GM23338 (cell line): ENCODE data around the gene PCBP3.
A peak's percentile ranks its signal among the peaks of the same experiment; 100 is the strongest.

Source experiments
- JUNB ChIP-seq: IDR thresholded peaks from one replicate; pipeline ENCODE4 v1.6.1; 2016; ENCODE audit warnings: antibody characterized with exemption; ENCODE audit not compliant: unreplicated experiment
- ZNF331 ChIP-seq: fragments of 250-450 bp; sonication (Bioruptor Pico); IDR thresholded peaks from 2 replicates; pipeline ENCODE4 v1.5.0; 2020; ENCODE audit warnings: low read depth, mild to moderate bottlenecking, moderate library complexity
- TF ChIP-seq, protein P1 (sequence below), 2 experiments: fragments of 200-600 bp in 1 of 2; sonication (generic) in 1 of 2; conservative IDR thresholded peaks; 2 replicates each; pipeline versions ENCODE4 v1.5.1 to v1.6.1; 2016 to 2017; ENCODE audit warnings: antibody characterized with exemption in 2 of 2, low read depth in 2 of 2, mild to moderate bottlenecking in 2 of 2, moderate library complexity in 1 of 2
- TF ChIP-seq, protein P2 (sequence below): IDR thresholded peaks from one replicate; pipeline ENCODE4 v1.6.1; 2018; ENCODE audit warnings: antibody characterized with exemption; ENCODE audit not compliant: unreplicated experiment

- TF ChIP-seq JUNB: no peak
- TF ChIP-seq ZNF331 (CRISPR knock-in tag): no peak
- TF ChIP-seq, protein P1, sequence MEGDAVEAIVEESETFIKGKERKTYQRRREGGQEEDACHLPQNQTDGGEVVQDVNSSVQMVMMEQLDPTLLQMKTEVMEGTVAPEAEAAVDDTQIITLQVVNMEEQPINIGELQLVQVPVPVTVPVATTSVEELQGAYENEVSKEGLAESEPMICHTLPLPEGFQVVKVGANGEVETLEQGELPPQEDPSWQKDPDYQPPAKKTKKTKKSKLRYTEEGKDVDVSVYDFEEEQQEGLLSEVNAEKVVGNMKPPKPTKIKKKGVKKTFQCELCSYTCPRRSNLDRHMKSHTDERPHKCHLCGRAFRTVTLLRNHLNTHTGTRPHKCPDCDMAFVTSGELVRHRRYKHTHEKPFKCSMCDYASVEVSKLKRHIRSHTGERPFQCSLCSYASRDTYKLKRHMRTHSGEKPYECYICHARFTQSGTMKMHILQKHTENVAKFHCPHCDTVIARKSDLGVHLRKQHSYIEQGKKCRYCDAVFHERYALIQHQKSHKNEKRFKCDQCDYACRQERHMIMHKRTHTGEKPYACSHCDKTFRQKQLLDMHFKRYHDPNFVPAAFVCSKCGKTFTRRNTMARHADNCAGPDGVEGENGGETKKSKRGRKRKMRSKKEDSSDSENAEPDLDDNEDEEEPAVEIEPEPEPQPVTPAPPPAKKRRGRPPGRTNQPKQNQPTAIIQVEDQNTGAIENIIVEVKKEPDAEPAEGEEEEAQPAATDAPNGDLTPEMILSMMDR (conservative IDR thresholded peaks at IDR 0.05; ENCODE audit: low read depth in 2 of 2): peak in 1 of 2 experiments; percentile 28; a peak in 1 of 4 replicates
- TF ChIP-seq, protein P2, sequence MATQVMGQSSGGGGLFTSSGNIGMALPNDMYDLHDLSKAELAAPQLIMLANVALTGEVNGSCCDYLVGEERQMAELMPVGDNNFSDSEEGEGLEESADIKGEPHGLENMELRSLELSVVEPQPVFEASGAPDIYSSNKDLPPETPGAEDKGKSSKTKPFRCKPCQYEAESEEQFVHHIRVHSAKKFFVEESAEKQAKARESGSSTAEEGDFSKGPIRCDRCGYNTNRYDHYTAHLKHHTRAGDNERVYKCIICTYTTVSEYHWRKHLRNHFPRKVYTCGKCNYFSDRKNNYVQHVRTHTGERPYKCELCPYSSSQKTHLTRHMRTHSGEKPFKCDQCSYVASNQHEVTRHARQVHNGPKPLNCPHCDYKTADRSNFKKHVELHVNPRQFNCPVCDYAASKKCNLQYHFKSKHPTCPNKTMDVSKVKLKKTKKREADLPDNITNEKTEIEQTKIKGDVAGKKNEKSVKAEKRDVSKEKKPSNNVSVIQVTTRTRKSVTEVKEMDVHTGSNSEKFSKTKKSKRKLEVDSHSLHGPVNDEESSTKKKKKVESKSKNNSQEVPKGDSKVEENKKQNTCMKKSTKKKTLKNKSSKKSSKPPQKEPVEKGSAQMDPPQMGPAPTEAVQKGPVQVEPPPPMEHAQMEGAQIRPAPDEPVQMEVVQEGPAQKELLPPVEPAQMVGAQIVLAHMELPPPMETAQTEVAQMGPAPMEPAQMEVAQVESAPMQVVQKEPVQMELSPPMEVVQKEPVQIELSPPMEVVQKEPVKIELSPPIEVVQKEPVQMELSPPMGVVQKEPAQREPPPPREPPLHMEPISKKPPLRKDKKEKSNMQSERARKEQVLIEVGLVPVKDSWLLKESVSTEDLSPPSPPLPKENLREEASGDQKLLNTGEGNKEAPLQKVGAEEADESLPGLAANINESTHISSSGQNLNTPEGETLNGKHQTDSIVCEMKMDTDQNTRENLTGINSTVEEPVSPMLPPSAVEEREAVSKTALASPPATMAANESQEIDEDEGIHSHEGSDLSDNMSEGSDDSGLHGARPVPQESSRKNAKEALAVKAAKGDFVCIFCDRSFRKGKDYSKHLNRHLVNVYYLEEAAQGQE: no peak
These were observed 2.5 kb upstream of the PCBP3 start for GRCh38 chr21:45640888-45641479.
